ENCODE measurements around the gene NDE1. TPM values are rescaled to one million over a fixed set of nuclear protein-coding genes. Genes with fewer than 3 reads are reported as not detected.

The NDE1 gene, protein sequence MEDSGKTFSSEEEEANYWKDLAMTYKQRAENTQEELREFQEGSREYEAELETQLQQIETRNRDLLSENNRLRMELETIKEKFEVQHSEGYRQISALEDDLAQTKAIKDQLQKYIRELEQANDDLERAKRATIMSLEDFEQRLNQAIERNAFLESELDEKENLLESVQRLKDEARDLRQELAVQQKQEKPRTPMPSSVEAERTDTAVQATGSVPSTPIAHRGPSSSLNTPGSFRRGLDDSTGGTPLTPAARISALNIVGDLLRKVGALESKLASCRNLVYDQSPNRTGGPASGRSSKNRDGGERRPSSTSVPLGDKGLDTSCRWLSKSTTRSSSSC
- 33.9 to 43.3 TPM (median 41.6 TPM) in 5 replicates for total RNA-seq (2022; extraction: Qiagen RNA extraction; ENCODE audit: low read depth)

GRCh38 chr16:15650019-15650697 is at the start of gene NDE1:
Gene NDE1 (plus strand): TSS chr16:15650245. CDS start chr16:15664779, 14,534 bp downstream.

DNA sequence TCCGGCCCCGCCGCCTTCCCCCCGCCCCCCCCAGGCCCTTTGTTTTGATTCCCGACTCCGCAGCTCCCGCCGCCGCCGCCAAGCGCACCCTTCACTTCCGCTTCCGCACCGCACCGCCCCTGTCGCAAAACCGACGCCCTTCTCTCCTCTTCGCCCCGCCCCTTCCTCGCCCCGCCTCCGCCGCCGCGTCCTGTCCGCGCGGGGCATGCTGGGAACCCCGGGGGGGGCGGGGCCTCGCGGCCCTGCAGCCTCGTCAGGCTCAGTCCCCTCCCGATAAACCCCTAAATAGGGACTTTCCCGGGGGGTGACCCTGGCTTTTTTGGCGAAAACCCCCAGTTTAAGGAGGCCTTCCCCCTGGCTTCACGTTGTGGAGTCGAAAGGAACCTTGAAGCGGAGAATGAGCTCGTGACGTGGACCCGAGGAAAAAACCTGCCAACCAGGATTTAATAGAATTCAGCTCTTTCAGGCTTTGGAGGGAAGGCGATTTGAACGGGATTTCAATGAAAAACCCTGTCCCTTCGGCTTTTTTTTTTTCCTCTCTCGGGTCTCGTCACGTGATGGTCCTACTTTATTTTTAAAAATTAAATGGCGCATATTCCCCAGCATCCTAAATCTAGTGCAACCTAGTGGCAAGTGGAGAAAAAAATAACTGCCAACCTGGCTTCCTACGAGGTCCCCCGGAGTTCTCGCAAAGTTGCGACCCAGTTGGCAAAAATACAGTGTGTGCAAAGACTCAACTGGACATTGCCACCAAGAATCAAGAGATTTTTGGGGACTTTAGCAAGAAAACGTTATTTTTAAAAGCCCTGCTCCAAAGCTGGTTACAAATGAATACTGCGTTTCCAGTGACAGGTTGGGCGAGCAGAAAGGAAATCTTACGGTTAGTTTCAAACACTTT is 6.7 kb upstream of the NDE1 start, which contains the start of gene MARF1:
Gene MARF1 (minus strand): TSS at position 107 of the 898 bp plus-strand sequence. CDS start 3,921 bp downstream, outside the sequence.

Other genes with a start within 250 kb of the NDE1 start
- 72.6 to 94.4 TPM (median 83.6 TPM) in 5 replicates for gene BMERB1, start 215.7 kb upstream of the NDE1 start, total RNA-seq (2022; extraction: Qiagen RNA extraction; ENCODE audit: low read depth)
- gene MARF1, start 7.1 kb upstream of the NDE1 start, total RNA-seq (2022; extraction: Qiagen RNA extraction; ENCODE audit: low read depth) = 9.0 to 12.2 TPM (median 11.4 TPM) in 5 replicates
- 0.02 to 0.12 TPM (median 0.07 TPM) in 4 of 5 replicates, not detected in the other for gene MYH11, start 206.8 kb downstream of the NDE1 start, total RNA-seq (2022; extraction: Qiagen RNA extraction; ENCODE audit: low read depth)
- 29.3 to 66.2 TPM (median 35.4 TPM) in 5 replicates for gene CEP20, start 238.4 kb downstream of the NDE1 start, total RNA-seq (2022; extraction: Qiagen RNA extraction; ENCODE audit: low read depth)